ENCODE data around the gene FSD2. TPM values are rescaled to one million over a fixed set of nuclear protein-coding genes. Genes with fewer than 3 reads are reported as not detected.

The FSD2 gene
- total and polyA plus RNA-seq, 9 of the 15 experiments (the other 6 are each of a cell fraction or from before 2014, with no cell fraction given), result 0.01 to 0.06 TPM; not detected in 7

DNA sequence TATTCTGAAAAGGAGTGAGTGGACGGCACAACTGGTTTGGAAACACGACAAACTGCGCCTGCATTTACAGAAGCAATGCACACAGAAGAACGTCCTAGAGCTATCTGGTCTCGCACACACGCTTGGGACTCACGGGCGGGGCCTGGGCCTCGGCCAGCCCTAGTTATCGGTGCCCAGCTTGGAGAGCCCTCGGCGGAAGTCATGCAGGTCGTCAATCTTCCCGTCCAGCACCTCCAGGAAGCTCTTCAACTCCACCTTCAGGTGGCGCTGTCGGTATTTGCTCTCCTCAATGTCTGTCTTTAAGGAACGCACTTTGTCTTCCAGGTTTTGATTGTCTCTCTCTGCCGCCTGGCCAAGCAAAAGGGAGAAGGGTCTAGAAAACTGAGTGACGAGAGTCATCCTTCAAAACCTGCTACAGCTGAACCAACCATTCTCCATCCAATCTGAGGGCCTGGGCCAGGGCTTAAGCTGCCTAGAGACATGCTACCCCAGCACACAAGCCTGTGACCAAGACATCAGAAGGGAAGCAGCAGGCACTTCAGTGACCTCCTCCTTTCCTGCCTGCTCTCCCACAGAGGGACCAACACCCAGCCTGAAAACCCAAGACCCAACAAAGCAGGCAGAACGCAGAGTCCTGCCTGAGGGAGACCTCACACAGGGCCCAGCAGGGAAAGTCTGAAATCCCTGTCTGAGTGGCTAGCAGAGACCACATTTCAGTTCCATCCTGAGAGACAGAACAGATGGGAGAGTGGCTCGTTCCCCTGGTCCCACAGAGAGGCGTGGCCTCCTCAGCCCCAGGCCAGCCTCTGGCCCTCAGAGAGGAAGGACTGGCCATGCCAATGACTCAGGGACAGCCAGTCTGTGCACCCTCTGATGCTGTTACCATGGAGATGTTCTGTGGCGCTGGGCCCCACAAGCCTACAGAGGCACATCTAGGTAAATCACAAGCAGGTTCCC is 44.0 kb upstream of the FSD2 start (continued):
- TF ChIP-seq, protein P1, sequence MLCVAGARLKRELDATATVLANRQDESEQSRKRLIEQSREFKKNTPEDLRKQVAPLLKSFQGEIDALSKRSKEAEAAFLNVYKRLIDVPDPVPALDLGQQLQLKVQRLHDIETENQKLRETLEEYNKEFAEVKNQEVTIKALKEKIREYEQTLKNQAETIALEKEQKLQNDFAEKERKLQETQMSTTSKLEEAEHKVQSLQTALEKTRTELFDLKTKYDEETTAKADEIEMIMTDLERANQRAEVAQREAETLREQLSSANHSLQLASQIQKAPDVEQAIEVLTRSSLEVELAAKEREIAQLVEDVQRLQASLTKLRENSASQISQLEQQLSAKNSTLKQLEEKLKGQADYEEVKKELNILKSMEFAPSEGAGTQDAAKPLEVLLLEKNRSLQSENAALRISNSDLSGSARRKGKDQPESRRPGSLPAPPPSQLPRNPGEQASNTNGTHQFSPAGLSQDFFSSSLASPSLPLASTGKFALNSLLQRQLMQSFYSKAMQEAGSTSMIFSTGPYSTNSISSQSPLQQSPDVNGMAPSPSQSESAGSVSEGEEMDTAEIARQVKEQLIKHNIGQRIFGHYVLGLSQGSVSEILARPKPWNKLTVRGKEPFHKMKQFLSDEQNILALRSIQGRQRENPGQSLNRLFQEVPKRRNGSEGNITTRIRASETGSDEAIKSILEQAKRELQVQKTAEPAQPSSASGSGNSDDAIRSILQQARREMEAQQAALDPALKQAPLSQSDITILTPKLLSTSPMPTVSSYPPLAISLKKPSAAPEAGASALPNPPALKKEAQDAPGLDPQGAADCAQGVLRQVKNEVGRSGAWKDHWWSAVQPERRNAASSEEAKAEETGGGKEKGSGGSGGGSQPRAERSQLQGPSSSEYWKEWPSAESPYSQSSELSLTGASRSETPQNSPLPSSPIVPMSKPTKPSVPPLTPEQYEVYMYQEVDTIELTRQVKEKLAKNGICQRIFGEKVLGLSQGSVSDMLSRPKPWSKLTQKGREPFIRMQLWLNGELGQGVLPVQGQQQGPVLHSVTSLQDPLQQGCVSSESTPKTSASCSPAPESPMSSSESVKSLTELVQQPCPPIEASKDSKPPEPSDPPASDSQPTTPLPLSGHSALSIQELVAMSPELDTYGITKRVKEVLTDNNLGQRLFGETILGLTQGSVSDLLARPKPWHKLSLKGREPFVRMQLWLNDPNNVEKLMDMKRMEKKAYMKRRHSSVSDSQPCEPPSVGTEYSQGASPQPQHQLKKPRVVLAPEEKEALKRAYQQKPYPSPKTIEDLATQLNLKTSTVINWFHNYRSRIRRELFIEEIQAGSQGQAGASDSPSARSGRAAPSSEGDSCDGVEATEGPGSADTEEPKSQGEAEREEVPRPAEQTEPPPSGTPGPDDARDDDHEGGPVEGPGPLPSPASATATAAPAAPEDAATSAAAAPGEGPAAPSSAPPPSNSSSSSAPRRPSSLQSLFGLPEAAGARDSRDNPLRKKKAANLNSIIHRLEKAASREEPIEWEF (CRISPR knock-in tag; IDR thresholded peaks at IDR 0.05), result no peak
- TF ChIP-seq NCOA2 (IDR thresholded peaks at IDR 0.05; ENCODE audit: partially characterized antibody in 2 of 2) (no peak), ZNF717 (CRISPR knock-in tag; IDR thresholded peaks at IDR 0.05) (no peak), TRIM25 (IDR thresholded peaks at IDR 0.05; ENCODE audit: borderline replicate concordance) (no peak), SP1 (CRISPR knock-in tag; IDR thresholded peaks at IDR 0.05) (peak; percentile 78; the same call in 1 of the 2 replicates), STAG1 (CRISPR knock-in tag; IDR thresholded peaks at IDR 0.05; ENCODE audit: borderline replicate concordance) (no peak), FOXM1 (IDR thresholded peaks at IDR 0.05; ENCODE audit: low read depth) (peak; percentile 83), FOXM1 (CRISPR knock-in tag; IDR thresholded peaks at IDR 0.05; ENCODE audit: low read depth) (no peak), MED1 (CRISPR knock-in tag; IDR thresholded peaks at IDR 0.05; ENCODE audit: borderline replicate concordance) (no peak), FOXA3 (CRISPR knock-in tag; conservative IDR thresholded peaks at IDR 0.05 in 1 of 2, IDR thresholded peaks at IDR 0.05 in 1 of 2) (no peak), TFE3 (CRISPR knock-in tag; IDR thresholded peaks at IDR 0.05) (no peak), ZNF589 (CRISPR knock-in tag; IDR thresholded peaks at IDR 0.05; ENCODE audit: low read depth) (no peak), ARID3A (IDR thresholded peaks at IDR 0.05; ENCODE audit: borderline replicate concordance, low read depth, low read length) (peak; percentile 76; the same call in 1 of the 2 replicates)
- TF ChIP-seq, protein P2, sequence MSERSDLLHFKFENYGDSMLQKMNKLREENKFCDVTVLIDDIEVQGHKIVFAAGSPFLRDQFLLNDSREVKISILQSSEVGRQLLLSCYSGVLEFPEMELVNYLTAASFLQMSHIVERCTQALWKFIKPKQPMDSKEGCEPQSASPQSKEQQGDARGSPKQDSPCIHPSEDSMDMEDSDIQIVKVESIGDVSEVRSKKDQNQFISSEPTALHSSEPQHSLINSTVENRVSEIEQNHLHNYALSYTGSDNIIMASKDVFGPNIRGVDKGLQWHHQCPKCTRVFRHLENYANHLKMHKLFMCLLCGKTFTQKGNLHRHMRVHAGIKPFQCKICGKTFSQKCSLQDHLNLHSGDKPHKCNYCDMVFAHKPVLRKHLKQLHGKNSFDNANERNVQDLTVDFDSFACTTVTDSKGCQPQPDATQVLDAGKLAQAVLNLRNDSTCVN (CRISPR knock-in tag; IDR thresholded peaks at IDR 0.05), result no peak
